ENCODE results near the gene COL21A1. TPM values are rescaled to one million over a fixed set of nuclear protein-coding genes. Genes with fewer than 3 reads are reported as not detected.

COL21A1 gene
- total RNA-seq, 4 donors from 2014 or later: 16.9 to 29.9 (median 24.2) TPM

DNA sequence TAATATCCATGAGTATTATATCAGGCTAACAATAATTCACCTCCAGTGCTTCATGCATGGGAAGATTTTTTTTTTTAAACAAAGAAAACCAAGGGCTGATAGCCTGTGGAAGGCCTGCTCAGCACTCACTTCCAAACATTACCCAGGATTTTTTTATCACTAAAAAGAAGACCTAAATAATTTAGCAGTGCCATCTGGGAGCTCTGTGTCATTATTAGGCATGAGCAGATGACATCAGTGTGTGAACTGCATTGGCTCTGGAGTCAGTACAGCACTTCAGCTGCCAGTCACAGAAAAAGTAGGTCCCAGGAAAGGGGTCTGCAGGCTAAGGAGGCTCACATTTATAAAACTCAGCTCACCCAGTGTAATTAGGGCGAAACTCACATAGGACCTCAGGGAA lies 94.8 kb downstream of the COL21A1 start:
- H3K4me3 ChIP-seq: no peak overlapping the region
- no peaks in the 10 kb centered on the region for H3K4me1 ChIP-seq
- H3K9me3 ChIP-seq: peaks cover 0 to 20% (median 0%) of the 10 kb centered on the region in 4 donors
- DNase-seq (ENCODE audit: low spot score in 2 of 2): no peak
- no peak for TF ChIP-seq POLR2A (IDR thresholded peaks at IDR 0.05)
- TF ChIP-seq EP300 (IDR thresholded peaks at IDR 0.05): no peak
- TF ChIP-seq, protein P1, sequence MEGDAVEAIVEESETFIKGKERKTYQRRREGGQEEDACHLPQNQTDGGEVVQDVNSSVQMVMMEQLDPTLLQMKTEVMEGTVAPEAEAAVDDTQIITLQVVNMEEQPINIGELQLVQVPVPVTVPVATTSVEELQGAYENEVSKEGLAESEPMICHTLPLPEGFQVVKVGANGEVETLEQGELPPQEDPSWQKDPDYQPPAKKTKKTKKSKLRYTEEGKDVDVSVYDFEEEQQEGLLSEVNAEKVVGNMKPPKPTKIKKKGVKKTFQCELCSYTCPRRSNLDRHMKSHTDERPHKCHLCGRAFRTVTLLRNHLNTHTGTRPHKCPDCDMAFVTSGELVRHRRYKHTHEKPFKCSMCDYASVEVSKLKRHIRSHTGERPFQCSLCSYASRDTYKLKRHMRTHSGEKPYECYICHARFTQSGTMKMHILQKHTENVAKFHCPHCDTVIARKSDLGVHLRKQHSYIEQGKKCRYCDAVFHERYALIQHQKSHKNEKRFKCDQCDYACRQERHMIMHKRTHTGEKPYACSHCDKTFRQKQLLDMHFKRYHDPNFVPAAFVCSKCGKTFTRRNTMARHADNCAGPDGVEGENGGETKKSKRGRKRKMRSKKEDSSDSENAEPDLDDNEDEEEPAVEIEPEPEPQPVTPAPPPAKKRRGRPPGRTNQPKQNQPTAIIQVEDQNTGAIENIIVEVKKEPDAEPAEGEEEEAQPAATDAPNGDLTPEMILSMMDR (IDR thresholded peaks at IDR 0.05): no peak
- peaks cover 0 to 48% (median 0%) of the 10 kb centered on the region in 3 donors for H3K36me3 ChIP-seq
- whole genome bisulfite sequencing, 2 donors: 92 to 100% methylated on average over 1 of the region's 1 CpG
- no peak overlapping the region for H3K27ac ChIP-seq
- no peaks in the 10 kb centered on the region for H3K27me3 ChIP-seq

DNA sequence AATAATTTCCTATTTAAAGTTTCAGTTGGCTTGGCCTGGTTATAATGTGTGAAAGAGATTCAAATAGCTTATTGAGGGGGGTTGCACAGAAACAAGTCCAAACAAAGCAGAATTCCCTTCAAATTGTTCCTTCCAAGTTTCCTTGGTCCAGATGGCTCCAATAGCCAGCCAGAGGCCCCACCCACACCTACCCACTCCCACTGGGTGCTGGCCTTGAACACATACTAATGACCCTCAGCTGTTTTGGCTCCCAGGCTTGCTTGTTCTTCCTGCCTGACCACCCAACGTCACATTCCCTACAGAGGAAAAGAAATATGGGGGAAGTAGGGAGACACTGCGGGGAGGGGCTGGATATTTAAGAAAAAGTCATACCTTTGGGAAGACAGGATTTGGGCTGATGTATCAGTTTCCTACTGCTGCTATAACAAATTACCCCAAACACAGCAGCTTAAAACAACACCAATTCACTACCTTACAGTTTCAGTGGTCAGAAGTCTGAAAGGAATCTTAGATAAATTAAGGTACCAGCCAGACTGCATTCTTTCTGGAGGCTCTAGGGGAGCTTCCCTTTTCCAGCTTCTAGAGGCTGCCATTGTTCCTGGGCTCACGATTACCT lies 95.7 kb downstream of the COL21A1 start:
- no peak overlapping the region for H3K27ac ChIP-seq
- TF ChIP-seq, protein P1 (IDR thresholded peaks at IDR 0.05): no peak
- TF ChIP-seq EP300 (IDR thresholded peaks at IDR 0.05) (no peak), POLR2A (IDR thresholded peaks at IDR 0.05) (no peak)
- H3K4me3 ChIP-seq: no peak overlapping the region
- H3K36me3 ChIP-seq: peaks cover 0 to 48% (median 0%) of the 10 kb centered on the region in 3 donors
- no peaks in the 10 kb centered on the region for H3K27me3 ChIP-seq
- 59 to 65% methylated on average over 3 of the region's 3 CpGs for WGBS, 2 donors
- DNase-seq (ENCODE audit: low spot score in 2 of 2): no peak
- H3K9me3 ChIP-seq: peaks cover 0 to 20% (median 0%) of the 10 kb centered on the region in 4 donors
- H3K4me1 ChIP-seq: no peaks in the 10 kb centered on the region

DNA sequence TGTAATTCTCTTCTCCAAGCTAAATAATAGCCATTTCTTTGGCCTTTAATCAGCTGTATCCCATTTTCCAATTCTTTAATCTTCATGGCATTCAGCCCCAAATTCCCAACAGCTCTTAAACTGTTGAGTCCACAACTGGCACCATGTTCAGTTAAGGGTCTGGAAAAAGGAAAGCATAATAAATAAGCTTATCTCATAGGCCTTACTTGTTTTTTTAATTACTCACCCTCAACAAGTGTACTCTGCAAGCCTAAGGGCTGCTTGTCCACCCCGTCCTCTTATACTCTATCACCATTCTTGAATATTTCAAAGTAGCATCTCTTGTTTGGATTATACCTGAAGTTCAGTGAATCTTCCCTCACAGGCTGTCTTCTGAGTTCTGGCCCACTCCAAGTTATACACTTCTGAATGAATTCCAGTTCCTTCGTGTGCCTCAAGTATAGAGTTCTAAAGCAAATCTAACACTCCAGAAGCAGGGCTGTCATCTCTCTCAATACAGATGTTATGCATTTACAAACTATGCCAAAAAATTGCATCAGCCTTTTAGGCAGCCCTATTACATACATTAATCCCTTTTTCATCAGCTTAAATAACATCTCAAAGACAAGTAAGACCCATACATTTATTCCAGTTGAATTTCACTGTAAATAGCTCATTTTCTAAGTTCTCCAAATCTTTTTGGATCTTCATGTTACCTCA lies 98.7 kb downstream of the COL21A1 start:
- H3K4me3 ChIP-seq: no peak overlapping the region
- no peak overlapping the region for H3K27ac ChIP-seq
- TF ChIP-seq EP300 (IDR thresholded peaks at IDR 0.05) (no peak), POLR2A (IDR thresholded peaks at IDR 0.05) (no peak)
- TF ChIP-seq, protein P1 (IDR thresholded peaks at IDR 0.05): no peak
- H3K36me3 ChIP-seq: peaks cover 0 to 20% (median 0%) of the 10 kb centered on the region in 3 donors
- H3K9me3 ChIP-seq: peaks cover 0 to 7% (median 0%) of the 10 kb centered on the region in 4 donors
- WGBS, 2 donors: 46 to 81% methylated on average over 2 of the region's 2 CpGs
- DNase-seq (ENCODE audit: low spot score in 2 of 2): no peak
- no peaks in the 10 kb centered on the region for H3K27me3 ChIP-seq
- peaks cover 0 to 16% (median 3%) of the 10 kb centered on the region in 4 donors for H3K4me1 ChIP-seq

DNA sequence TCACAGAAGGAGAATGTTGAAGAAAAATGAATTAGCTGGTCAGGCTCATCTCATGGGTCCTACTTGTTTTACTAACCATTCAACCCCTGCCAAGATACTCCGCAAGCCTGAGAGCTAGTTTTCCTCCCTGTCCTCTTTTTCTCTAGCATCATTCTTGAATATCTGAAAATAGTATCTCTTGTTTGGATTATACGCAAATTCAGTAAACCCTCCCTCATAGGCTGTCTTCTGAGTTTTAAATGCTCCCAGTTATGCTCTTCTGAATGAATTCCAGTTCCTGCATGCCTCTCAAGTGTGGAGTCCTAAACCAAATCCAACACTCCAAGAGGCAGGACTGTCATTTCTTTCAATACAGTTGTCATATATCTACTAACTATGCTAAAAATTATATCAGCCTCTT lies 99.6 kb downstream of the COL21A1 start:
- Histone ChIP-seq H3K4me1 (peaks cover 0 to 16% (median 3%) of the 10 kb centered on the region in 4 donors), H3K27ac (no peak overlapping the region), H3K4me3 (no peak overlapping the region), H3K9me3 (peaks cover 0 to 4% (median 0%) of the 10 kb centered on the region in 4 donors), H3K36me3 (peaks cover 0 to 11% (median 0%) of the 10 kb centered on the region in 3 donors), H3K27me3 (no peaks in the 10 kb centered on the region)
- no peak for DNase-seq (ENCODE audit: low spot score in 2 of 2)
- whole genome bisulfite sequencing, 2 donors: 51 to 74% methylated on average over 2 of the region's 2 CpGs
- TF ChIP-seq EP300 (IDR thresholded peaks at IDR 0.05): no peak
- TF ChIP-seq, protein P1 (IDR thresholded peaks at IDR 0.05): no peak
- no peak for TF ChIP-seq POLR2A (IDR thresholded peaks at IDR 0.05)

DNA sequence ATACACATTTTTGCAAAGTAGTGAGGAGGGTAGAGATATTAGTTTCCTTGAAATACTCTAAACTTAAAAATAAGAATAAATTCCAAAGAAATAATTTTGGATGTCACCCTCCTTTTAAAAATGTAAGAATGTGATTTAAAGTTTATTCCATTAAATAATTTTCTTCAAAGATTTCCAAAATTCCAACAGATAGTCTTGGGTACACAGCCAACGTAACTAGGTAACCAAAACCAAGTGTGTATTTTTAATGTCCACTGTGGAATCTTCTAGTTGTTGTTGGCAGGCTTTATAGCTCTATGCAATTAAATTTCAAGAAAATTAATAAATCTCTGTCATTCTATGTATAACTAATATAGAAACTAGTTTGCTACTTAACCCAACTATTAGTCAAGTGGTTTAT lies 101.3 kb downstream of the COL21A1 start:
- no peak overlapping the region for H3K27ac ChIP-seq
- WGBS, 2 donors: 26 to 28% methylated on average over 1 of the region's 1 CpG

More for the DNA sequence above, 101.3 kb downstream of the COL21A1 start:
- Histone ChIP-seq H3K4me3 (no peak overlapping the region), H3K36me3 (peaks cover 0 to 5% (median 0%) of the 10 kb centered on the region in 3 donors), H3K9me3 (no peaks in the 10 kb centered on the region), H3K27me3 (no peaks in the 10 kb centered on the region), H3K4me1 (peaks cover 0 to 16% (median 3%) of the 10 kb centered on the region in 4 donors)
- no peak for DNase-seq (ENCODE audit: low spot score in 2 of 2)
- TF ChIP-seq EP300 (IDR thresholded peaks at IDR 0.05) (no peak), POLR2A (IDR thresholded peaks at IDR 0.05) (no peak)
- TF ChIP-seq, protein P1 (IDR thresholded peaks at IDR 0.05): no peak
